ENCODE data around the gene PTPRK. TPM values are rescaled to one million over a fixed set of nuclear protein-coding genes. Genes with fewer than 3 reads are reported as not detected.

Gene PTPRK
- total and polyA plus RNA-seq, 2 of the 13 experiments (the other 11 are each of a cell fraction or from before 2014, with no cell fraction given), result 43.6 to 98.3 TPM

DNA sequence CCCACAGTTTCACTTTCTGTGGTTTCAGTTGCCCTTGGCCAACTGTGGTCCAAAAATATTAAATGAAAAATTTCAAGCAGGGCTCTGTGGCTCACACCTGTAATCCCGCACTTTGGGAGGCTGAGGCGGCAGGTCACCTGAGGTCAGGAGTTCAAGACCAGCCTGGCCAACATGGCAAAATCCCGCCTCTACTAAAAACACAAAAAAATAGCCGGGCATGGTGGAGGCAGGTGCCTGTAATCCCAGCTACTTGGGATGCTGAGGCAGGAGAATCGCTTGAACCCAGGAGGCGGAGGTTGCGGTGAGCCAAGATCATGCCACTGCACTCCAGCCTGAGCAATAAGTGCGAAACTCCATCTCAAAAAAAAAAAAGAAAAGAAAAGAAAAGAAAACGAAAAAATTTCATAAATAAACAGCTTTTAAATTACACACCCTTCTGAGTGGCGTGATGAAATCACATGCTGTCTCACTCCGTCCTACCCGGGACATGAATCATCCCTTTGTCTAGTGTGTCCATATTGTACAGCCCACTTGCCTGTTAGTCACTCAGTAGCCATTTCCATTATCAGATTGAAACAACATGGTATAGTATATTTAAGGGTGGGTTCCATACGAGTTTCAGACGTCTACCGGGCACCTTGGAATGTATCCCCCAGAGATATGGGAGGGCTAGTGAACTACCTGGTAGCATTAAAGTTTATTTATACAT, 11.7 kb downstream of the PTPRK start (continued):
- peak; percentile 59 for TF ChIP-seq IRF2 (CRISPR knock-in tag; IDR thresholded peaks at IDR 0.05)
- peak; percentile 83 for TF ChIP-seq CEBPG (CRISPR knock-in tag; IDR thresholded peaks at IDR 0.05)
- peak; percentile 81 for TF ChIP-seq POGZ (CRISPR knock-in tag; IDR thresholded peaks at IDR 0.05)
- TF ChIP-seq KDM2A (CRISPR knock-in tag; IDR thresholded peaks at IDR 0.05; ENCODE audit: borderline replicate concordance, low read depth), result peak; percentile 26; the same call in 1 of the 2 replicates
- no peak for TF ChIP-seq FUBP1 (CRISPR knock-in tag; IDR thresholded peaks at IDR 0.05; ENCODE audit: borderline replicate concordance)
- TF ChIP-seq TEAD3 (CRISPR knock-in tag; optimal IDR thresholded peaks at IDR 0.05; ENCODE audit: borderline replicate concordance), result peak; percentile 61
- peak; percentile 65; the same call in 1 of the 2 replicates for TF ChIP-seq EHMT2 (IDR thresholded peaks at IDR 0.05; ENCODE audit: borderline replicate concordance, low read depth, low read length)
- TF ChIP-seq ZSCAN9 (CRISPR knock-in tag; IDR thresholded peaks at IDR 0.05; ENCODE audit: borderline replicate concordance), result 0 out of 2 replicates have a peak, but pooled peaks have one; percentile 22
- TF ChIP-seq ZFP91 (CRISPR knock-in tag; IDR thresholded peaks at IDR 0.05; ENCODE audit: borderline replicate concordance), result 0 out of 2 replicates have a peak, but pooled peaks have one; percentile 21
- TF ChIP-seq MZF1 (CRISPR knock-in tag; IDR thresholded peaks at IDR 0.05; ENCODE audit: borderline replicate concordance), result no peak
- TF ChIP-seq CENPX (CRISPR knock-in tag; IDR thresholded peaks at IDR 0.05), result no peak
- TF ChIP-seq RNF219 (CRISPR knock-in tag; IDR thresholded peaks at IDR 0.05), result peak; percentile 55; the same call in 1 of the 2 replicates
- TF ChIP-seq FOXA1 (IDR thresholded peaks at IDR 0.05), result 0 out of 2 replicates have a peak, but pooled peaks have one; percentile 43
- peak; percentile 53; the same call in 1 of the 2 replicates for TF ChIP-seq FOXA1 (CRISPR knock-in tag; IDR thresholded peaks at IDR 0.05)
- no peak; the same call in 1 of the 2 replicates for TF ChIP-seq ZNF609 (CRISPR knock-in tag; IDR thresholded peaks at IDR 0.05; ENCODE audit: borderline replicate concordance)
- TF ChIP-seq PHF8 (CRISPR knock-in tag; IDR thresholded peaks at IDR 0.05), result 0 out of 2 replicates have a peak, but pooled peaks have one; percentile 7
- TF ChIP-seq SALL1 (CRISPR knock-in tag; IDR thresholded peaks at IDR 0.05), result peak; percentile 66
- TF ChIP-seq RNF2 (conservative IDR thresholded peaks at IDR 0.05; ENCODE audit: low read depth), result no peak
- TF ChIP-seq ZNF607 (CRISPR knock-in tag; IDR thresholded peaks at IDR 0.05; ENCODE audit: borderline replicate concordance), result no peak

All from HepG2 (cell line).